ENCODE measurements around the gene CCDC50.

Gene CCDC50

DNA sequence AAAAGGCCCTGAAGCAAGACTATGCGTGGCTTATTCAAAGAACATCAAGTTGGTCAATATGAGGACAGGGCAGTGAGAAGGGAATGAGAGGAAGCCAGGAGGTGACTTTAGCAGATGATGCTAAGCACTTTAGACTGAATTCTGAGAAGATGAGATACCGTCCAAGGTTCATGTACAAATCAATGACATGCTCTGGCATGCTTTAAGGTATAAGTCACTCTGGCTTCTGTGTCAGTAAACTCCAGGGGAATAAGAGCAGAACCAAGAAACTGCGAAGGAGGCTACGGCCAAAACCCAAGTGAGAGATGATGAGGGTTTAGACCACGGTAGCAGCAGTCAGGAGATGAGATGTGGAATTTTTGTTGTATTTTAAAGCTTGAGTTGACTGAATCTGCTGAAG lies 8.9 kb upstream of the CCDC50 start:
- no peak for DNase-seq

DNA sequence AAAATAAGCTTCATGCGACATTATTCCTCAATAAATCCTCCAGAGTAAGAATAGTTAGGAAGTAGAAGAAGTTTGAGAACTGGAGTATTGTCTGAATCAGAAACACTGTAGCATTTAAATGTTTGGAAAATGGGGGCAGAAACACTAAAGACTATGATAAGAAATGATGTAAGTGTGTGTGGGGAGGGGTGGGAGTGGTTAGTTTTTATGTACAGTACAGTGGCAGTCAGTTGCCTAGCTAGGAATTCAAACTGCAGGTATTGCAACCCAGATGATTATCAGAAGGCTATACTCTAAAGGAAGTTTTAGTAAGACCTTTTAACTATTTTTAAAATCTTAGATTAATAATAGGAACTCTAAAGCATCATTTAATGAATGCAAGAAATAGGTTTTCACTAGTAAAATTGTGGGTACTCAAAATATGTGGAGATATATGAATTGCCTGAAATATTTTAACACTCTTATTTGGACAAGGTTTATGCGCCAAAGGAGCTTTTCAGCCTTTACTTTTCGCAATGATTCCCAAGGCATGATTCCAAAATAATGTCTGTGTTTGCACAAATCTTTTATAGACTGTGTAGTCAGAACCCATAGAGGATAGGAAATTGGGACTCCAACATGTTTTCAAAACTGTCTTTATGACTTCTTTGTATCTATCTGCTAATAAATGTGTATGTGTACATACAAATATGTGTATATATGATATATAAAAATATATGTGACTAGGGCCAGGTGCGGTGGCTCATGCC lies 8.0 kb upstream of the CCDC50 start:
- DNase-seq = no peak

DNA sequence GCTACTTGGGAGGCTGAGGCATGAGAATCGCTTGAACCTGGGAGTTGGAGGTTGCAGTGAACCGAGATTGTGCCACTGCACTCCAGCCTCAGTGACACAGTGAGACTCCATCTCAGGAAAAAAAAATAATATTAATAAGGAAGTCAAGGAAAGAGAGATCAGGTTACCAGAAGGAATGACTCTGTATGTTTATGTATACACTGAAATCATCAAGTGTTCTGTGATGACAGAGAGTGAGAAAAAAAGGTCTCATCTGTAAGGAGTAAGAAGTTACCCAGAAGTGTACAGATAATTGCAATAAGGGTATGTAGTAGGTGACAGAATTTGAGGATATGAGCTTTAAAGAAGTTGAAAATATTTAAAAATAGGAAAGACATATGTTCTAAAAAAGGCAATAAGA lies 4.3 kb upstream of the CCDC50 start:
- no peak for DNase-seq

DNA sequence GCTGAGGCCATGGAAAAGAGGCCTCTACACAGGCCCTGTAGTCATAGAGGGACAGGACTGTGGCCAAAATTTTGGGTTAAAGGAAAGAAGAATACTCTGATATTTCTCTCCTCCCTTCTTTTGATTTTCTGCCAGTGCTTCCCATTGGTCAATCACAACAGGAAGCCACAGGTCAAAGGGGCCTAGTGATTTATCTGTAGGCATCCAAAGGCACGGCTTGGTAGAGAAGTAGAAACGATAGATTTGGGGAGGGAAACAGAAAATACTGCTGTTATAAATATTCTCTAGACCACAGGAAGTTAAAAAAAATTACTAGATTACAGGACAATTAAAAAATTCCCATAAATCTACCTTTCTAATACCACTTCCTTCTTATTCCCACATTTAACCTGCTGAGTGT lies 1.7 kb upstream of the CCDC50 start:
- DNase-seq = no peak

DNA sequence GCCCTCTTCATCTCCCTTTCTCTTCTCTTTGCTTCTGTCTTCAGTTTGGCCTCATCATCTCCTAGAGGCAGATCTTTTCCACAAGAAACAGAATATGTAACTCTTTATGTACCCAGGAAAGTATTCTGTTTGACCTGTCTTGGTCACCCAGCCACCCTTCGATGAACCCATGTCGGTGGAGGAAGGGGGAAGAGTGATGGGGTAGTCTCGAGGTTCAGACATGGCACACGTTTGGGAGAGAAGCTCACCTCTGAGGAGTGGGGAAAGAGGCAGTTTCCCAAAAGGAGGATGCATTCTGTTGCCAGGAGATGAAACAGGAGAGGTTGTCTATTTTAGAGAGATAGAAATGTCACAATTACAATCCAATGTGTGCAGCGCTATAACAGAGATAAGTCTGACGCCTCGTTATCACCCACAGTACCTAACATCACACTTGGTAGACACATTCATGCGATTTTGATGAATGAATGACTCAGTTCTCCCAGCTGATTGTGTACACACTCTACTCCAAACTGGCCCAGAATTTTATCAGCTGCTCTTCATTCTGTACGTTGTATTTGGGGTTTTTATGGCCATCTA lies 722 bp upstream of the CCDC50 start:
- DNase-seq = no peak

DNA sequence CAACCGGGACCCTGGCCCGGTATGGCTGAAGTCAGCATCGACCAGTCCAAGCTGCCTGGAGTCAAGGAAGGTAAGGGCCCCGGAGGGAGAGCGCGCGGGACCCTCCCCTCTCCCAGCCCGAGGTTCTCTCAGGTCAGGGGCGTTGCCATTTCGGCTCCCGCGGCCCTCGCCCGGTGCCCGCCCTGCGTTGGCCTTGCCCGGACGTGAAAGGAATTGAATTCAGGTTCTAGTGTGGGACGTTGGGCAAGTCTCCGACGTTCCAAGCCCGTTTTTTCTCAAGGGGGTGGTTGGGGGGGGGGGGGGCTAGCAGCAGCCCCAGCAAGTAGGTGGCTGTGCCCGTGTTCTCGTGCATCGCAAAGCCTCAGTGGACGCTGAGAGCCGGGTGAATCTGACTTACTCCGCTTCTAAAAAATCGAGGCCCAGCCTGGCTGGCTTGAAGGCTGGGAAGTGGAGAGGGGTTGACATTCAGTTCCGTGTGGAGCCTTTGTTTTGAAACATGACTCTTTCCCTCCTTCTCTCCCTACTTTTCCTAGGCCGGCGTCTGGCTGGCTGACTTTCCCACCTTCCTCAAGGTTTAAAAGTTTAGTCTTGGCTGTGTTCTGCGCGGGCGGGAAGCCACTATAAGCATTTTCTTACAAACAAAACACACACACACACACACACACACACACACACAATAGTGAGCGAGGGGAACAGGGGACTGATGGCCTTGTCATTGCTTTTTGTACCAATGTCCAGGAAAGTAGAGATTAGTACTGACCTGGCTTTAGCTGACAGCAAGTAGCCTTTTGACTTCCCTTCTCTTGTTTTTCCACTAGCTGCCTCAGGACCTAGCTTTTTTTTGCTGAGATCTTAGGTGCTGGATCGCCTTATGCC lies 698 bp downstream of the CCDC50 start, which contains the start of gene UTS2B:
Gene UTS2B (minus strand): TSS at position 873 of the 876 bp plus-strand sequence. CDS start 48,337 bp downstream, outside the sequence.
- DNase-seq = no peak

DNA sequence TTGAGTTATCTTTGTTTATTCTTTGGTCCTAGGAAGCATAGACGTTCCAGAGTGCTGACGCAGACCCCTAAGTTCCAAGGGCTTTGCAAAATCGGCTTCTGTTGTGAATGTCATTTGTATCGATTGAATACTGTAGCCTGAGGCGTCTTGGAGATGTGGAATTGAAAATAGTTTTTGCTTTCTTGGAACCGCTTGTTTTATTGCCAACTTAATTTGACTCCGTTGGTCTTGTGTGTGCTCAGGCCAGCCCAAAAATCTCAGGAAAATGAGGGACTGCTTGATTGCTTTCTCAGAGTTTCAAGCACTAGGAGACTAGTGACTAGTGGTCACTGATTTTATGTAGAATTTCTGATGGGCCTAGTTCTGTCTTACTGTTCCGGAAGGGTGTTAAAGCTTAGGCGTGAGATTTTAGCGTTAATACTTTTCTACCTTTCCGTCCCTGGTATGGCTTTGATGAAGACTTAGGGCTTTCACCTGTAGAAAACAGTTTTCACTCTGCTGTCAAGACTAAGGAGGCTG lies 1.4 kb downstream of the CCDC50 start:
- no peak for DNase-seq

DNA sequence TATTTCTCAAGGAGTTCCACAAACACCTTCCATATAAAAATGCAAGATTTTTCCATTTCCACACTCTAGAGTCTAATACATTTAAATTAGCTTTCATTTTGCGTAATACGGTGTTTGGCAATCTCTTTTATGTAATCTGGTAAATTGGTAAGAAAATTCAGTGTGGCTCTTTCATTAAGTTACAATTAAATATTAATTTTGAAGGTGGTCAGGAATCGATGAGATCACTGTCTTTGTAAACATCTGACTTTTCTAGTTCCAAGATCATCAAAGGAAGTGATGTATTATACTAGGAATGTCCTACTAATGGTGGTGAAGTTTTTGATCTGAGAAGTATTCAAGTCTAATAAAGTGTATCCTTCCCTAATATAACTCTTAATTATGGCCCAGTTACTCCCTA lies 2.2 kb downstream of the CCDC50 start:
- no peak for DNase-seq

DNA sequence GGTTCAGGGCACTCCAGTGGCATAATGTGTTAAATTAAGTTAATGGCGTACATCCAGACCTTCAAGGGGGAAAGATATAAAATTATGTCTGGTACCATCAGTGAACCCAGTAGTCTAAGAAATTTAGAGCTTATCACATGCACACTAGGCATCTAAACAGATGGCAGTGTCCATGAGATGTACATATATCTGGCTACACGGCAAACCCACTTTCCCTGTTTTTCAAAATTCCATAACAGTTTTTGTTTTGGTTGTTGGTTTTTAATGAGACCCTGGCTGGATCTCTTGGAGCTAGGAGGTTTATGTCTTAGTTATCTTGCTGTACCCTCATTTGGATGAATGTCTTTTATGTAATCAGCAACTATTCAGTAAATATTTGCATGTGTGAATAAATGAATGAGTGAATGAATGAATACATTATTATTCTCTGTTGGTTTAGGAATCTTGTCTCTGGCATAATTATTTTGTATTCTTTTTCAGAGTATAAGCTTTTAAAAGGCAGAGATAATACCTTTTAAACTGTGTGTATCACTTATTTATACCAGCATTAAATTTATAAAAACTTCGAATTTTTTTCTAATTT lies 4.2 kb downstream of the CCDC50 start:
- DNase-seq = no peak

DNA sequence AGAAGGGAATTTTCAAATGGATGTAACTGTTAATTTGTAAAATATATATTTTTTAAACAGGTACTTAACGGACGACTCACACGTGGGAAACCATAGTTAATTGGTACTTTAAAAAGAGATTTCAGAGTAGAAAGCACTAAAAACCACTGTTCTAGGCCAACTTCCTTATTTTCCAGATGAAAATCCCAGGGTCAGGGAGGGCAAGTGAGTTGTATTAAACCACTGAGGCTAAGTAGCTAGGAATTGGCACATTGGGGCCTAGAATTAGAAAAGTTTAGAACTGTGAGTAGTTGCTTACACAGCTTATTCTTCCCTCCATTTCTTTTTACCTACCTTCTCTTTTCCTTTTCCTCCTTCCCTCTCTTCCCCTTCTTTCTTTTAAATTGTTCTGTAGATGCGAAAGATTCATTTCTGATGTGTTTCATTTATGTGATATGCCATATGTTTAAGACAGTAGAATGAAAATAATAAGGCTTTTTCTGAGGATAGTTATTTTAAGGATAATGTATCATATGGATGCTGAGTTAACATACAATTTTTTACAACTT lies 5.2 kb downstream of the CCDC50 start:
- no peak for DNase-seq

DNA sequence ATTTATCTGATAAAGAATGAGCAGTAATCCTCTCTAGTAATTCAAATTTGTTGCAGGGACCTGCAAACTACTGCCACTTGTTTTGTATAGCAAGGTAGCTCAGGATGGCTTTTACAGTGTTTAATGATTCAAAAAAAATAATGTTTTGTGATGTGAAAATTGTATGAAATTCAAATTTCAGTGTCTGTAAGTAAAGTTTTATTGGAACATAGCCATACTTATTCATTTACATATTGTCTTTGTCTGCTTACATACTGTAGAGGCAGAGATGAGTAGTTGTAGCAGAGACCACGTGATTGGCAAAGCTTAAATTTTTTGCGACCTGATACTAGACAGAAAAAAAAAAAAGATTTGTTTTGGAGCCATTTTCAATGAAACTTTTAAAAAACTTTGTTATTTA lies 7.6 kb downstream of the CCDC50 start:
- DNase-seq = no peak

DNA sequence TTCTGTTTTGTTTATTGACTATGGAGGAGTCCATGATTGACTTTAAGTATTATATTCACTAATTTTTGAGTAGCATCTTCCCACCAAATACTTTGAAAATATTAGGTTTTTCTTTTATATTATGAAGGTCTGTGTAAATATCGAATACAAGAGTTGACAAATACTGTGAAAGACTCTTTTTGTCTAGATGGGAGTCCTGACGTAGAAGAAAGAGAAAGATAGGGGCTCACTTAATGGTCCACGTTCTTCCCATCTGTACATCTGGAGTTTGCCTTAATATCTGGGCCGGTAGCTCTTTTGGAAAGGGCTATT lies 8.9 kb downstream of the CCDC50 start:
- DNase-seq = no peak

DNA sequence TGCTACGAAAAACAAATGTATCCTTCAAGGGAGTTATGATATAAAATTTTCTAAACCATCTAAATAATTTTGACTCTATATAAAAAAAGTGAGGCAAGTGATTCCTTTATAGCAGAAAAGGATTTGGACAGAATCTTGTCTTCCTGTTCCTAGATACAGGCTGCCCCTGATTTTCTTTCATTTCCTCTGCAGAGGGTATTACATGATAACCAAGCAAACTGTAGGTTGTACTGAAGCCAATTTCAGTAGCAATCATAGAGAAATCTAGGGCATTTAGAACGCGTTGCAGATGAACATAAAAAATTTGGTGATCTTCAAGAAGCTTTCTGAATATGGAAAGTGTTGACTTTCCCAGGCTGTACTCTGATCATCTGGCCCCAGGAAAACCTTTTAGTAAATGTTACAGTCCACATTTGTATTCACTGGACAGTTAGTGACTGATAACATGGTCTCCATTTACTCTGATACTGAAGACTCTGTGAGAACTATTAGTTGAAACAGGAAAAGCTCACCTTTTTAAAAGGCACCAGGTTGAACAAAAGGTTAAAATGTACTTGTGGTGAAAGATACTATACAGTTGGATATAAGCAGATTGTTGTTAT lies 10.2 kb downstream of the CCDC50 start:
- DNase-seq = no peak

DNA sequence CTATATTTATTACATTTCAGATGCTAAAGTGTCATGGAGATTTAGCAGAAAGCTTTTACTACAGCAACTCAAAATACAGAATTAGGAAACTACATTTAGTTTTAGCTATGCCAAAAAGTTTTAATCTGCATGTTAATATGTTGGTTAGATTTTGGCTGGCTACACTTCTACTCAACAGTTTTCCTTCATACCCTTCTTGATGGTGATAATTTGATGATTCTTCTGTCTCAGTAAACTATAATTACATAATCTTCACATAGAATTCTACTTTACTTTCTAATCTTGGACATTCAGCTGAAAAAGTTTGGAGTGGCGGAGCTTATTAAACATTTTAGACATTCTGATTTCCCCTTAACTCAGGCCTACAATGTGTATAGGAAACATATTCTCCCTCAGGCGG lies 11.2 kb downstream of the CCDC50 start:
- DNase-seq = no peak

DNA sequence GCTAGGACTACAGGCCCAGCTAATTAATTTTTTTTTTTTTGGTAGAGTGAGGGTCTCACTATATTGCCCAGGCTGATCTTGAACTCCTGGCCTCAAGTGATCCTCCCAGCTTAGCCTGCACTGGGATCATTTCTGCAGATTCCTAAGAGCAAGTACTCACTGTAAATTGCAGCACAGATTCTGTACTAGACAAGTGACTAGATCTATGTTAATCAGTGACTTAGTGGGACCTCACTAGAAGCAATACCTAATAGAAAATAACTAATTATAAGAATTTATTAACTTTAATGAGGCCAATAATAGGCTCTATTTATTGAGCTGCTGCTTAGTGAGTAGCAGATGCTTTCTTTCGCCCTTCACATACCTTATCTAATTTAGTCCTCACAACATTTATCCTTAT lies 11.8 kb downstream of the CCDC50 start:
- DNase-seq = no peak

DNA sequence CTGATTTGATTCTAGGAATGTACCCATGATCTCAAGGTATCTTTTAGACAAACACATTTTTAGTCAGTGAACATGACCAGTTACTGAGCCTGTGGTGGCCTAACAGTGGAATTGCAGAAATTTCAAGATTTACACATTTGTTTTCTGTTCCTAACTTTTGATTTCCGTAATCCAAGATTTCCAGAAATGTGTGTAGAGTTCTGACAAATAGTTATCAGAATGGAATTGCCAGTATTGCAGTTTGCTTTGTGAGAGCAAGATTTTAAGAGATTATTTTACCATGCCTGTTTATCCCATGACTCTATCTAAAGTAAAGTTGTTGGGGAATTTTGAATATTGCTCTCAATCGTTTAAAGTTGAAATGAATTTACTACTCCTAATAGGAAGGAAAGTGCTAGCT lies 12.8 kb downstream of the CCDC50 start:
- DNase-seq = no peak

DNA sequence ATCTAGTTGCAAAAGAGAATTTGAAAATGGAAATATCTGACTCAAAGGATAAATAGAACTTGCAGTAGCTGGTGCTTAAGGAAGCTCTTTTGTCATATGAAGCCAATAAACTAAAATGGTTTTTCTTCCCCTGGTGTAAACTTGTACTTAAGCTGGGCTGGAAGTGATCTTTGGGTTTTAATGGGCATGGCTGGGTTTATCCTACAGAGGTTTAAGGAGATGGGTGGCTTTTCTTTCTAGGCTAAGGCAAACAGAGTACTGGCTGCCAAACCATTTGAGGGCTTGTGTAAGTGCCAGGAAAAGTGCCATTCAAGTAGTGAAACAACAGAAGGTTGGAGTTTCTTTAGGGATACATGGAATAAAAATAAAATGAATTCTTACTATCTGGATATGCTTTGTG lies 13.2 kb downstream of the CCDC50 start:
- no peak for DNase-seq

DNA sequence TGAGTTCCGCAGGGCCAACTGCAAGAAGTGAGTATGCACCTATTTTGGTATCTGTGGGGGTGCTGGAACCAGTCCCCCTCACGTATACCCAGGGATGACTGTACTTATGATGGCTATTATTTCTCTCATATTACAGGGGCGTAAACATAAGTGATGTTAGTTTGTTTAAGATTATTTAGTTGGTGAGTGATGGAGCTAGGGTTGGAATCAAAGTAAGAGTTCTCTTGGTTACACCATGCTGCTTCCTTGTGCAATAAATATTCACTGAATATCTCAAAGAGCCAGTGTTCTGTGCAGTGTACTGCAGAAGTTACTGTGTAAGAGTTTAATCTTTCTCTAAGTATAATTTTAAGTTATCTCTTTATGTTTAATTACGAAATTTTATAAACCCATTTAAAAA lies 13.9 kb downstream of the CCDC50 start:
- no peak for DNase-seq

DNA sequence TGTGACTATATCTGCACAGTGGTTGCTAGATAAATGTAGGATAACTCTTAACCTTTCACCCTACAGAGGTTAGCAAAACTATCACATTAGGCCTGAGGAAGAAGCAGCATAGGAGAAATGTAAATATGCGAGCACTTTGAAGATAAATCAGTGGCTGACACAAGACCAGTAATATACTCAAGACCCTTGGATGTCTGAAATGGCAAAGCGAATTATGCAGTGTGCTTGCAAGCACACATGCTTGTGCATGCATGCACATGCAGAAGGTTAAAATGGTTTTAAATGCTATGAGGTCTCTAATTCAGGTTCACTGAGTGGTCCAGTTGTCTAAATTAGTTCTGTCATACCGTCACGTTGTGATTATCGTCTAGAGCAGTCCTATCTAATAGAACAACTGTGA lies 14.7 kb downstream of the CCDC50 start:
- DNase-seq = no peak

DNA sequence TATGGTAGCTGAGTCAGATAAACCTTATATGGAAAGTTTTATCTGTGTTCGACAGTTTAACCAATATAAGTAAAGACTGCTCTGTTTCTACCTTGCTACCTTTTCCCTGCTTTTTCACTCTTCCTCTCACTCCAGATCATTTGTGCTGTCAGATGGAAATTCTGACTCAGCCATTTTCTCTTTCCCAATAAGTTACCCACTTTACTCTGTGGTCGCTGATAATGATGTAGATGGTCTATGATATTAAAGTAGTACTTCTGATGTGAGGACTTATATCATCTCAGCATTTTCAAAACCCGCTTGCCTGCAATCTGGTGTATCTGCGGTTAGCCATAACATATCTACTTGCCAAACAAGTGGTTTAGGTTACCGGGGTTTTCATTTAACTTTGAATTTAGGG lies 16.1 kb downstream of the CCDC50 start:
- no peak for DNase-seq

DNA sequence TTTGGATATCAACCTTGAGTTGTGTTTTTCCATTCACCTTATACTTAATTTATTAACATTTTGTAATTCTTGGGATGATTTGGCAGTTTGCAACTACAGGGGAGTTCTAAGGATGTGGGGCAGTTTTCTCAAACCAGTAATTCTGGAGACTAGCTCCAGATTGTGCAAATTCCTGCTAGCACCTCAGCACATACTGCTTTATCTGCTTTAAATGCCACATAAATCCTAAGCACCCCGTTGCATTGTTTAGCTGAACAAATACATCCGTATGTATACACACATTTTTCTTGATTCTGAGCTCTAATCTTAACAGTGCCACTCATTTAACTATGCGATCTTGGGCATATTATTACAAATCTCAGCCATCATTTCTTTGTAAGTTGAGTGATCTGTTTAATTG lies 18.0 kb downstream of the CCDC50 start:
- no peak for DNase-seq

DNA sequence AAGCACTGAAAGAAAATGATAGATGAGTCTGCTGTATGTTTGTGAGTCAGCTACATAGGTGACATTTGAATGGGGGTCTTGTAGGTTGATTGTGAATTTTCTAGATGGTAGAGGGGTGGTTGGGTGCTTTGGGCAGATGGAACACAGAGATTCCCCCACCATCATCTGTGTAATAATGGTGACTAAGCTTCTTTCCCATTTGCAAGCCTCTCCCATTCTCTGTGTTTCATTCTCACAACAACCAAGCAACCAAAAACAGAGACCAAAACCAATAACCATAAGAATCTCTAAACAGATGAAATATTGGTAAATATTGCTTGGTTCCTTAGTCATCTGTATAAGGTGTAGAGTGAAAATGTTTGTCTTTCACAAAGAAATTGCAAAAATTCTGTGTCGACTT lies 18.9 kb downstream of the CCDC50 start:
- DNase-seq = no peak

Data from CD4-positive, alpha-beta T cell treated with Interleukin-15 for 1 hour (primary cell).